K562 (cell line): ENCODE data around the gene PILRA.

Experiments used
- BCL6 ChIP-seq: fragments of 250-450 bp; sonication (Bioruptor Pico); IDR thresholded peaks from 2 replicates; pipeline ENCODE4 v1.4.0; 2020
- CREB1 ChIP-seq, 2 experiments: sonication (generic) in 1 of 2; formaldehyde crosslinking in 1 of 2; IDR thresholded peaks; 2 replicates each; pipeline versions ENCODE4 v1.6.1 to v1.8.0; 2012 to 2022; ENCODE audit warnings: inconsistent platforms in 1 of 2, mild to moderate bottlenecking in 1 of 2, missing genetic modification reagents in 1 of 2, moderate library complexity in 1 of 2
- CTCF ChIP-seq, 3 experiments: IDR thresholded peaks in 2 of 3; conservative IDR thresholded peaks in 1 of 3; 2 replicates each; pipeline ENCODE4 v1.5.1; 2011 to 2012; ENCODE audit warnings: low read length in 3 of 3, mild to moderate bottlenecking in 3 of 3, control low read depth in 2 of 3, improper control_type of control experiment in 1 of 3, inconsistent platforms in 1 of 3, low read depth in 1 of 3, mixed read lengths in 1 of 3, moderate library complexity in 1 of 3; ENCODE audit not compliant: insufficient read depth in 2 of 3
- EP300 ChIP-seq: IDR thresholded peaks from 2 replicates; pipeline ENCODE4 v1.6.1; 2012; ENCODE audit warnings: low read length, improper control_type of control experiment
- POLR2A ChIP-seq: fragments of 450-650 bp; conservative IDR thresholded peaks from 2 replicates; pipeline ENCODE4 v1.6.1; 2016
- TBL1XR1 ChIP-seq, 2 experiments: IDR thresholded peaks; 2 replicates each; pipeline ENCODE4 v1.6.1; 2012; ENCODE audit warnings: improper control_type of control experiment in 2 of 2, low read length in 2 of 2, mild to moderate bottlenecking in 1 of 2
- ZBTB11 ChIP-seq, 3 experiments: fragments of 200-800 bp in 1 of 3; fragments of 250-450 bp in 1 of 3; fragments of 450-650 bp in 1 of 3; sonication (Bioruptor Pico) in 1 of 3; sonication (Bioruptor generic) in 1 of 3; formaldehyde crosslinking in 1 of 3; IDR thresholded peaks; 2 replicates each; pipeline versions ENCODE4 v1.6.1 to v1.8.0; 2016 to 2022; ENCODE audit warnings: mild to moderate bottlenecking in 2 of 3, missing genetic modification characterization in 2 of 3, missing compliant biosample characterization in 1 of 3, moderate library complexity in 1 of 3
- ZNF408 ChIP-seq: fragments of 250-450 bp; sonication (Bioruptor Pico); IDR thresholded peaks from 2 replicates; pipeline ENCODE4 v1.4.0; 2020; ENCODE audit warnings: low read depth, mild to moderate bottlenecking, moderate library complexity

- TF ChIP-seq TBL1XR1 (IDR thresholded peaks at IDR 0.05; ENCODE audit: low read length in 2 of 2) (no peak), CREB1 (IDR thresholded peaks at IDR 0.05) (no peak), CREB1 (CRISPR knock-in tag; IDR thresholded peaks at IDR 0.05) (no peak), CTCF (IDR thresholded peaks at IDR 0.05 in 2 of 3, conservative IDR thresholded peaks at IDR 0.05 in 1 of 3; ENCODE audit: insufficient read depth in 2 of 3, low read depth in 1 of 3, low read length in 3 of 3) (no peak), BCL6 (CRISPR knock-in tag) (no peak), ZBTB11 (CRISPR knock-in tag; IDR thresholded peaks at IDR 0.05) (no peak), ZNF408 (no peak), POLR2A (no peak), EP300 (no peak)
These were observed 70.0 kb downstream of the PILRA start for GRCh38 chr7:100443096-100443840.
